EH (cell line): ENCODE measurements around the gene BACH2.
A peak's percentile ranks its signal among the peaks of the same experiment; 100 is the strongest.

Source experiments
- DNase-seq: peaks from one replicate; pipeline ENCODE4 v3.0.0-alpha.2; 2015; ENCODE audit warnings: low read depth

BACH2 gene

GRCh38 chr6:90237350-90237990 lies 59.2 kb downstream of the BACH2 start:
- DNase-seq: no peak

GRCh38 chr6:90233994-90234393 lies 62.6 kb downstream of the BACH2 start:
- no peak for DNase-seq

- DNase-seq: no peak
Measured at GRCh38 chr6:90233213-90233612, 63.4 kb downstream of the BACH2 start.

- no peak for DNase-seq
Measured at GRCh38 chr6:90231798-90232197, 64.8 kb downstream of the BACH2 start.

GRCh38 chr6:90231308-90231707 lies 65.3 kb downstream of the BACH2 start:
- no peak for DNase-seq

GRCh38 chr6:90230548-90231215 lies 66.0 kb downstream of the BACH2 start:
- DNase-seq: no peak

GRCh38 chr6:90229331-90230010 lies 67.2 kb downstream of the BACH2 start:
- DNase-seq: no peak

GRCh38 chr6:90227673-90228072 lies 69.0 kb downstream of the BACH2 start:
- DNase-seq: no peak

- no peak for DNase-seq
Measured at GRCh38 chr6:90227213-90227612, 69.4 kb downstream of the BACH2 start.

GRCh38 chr6:90226257-90226656 lies 70.4 kb downstream of the BACH2 start:
- DNase-seq: peak; percentile 13

GRCh38 chr6:90224196-90224595 lies 72.4 kb downstream of the BACH2 start:
- DNase-seq: no peak

- no peak for DNase-seq
Measured at GRCh38 chr6:90222724-90223198, 73.9 kb downstream of the BACH2 start.

- no peak for DNase-seq
Measured at GRCh38 chr6:90222008-90222407, 74.6 kb downstream of the BACH2 start.

- no peak for DNase-seq
Measured at GRCh38 chr6:90221403-90221802, 75.2 kb downstream of the BACH2 start.

- DNase-seq: no peak
Measured at GRCh38 chr6:90220273-90220672, 76.4 kb downstream of the BACH2 start.

- DNase-seq: peak; percentile 69
Measured at GRCh38 chr6:90219209-90219985, 77.2 kb downstream of the BACH2 start.

GRCh38 chr6:90218959-90219208 lies 77.8 kb downstream of the BACH2 start:
- DNase-seq: no peak

- DNase-seq: peak; percentile 39
Measured at GRCh38 chr6:90217506-90218127, 79.0 kb downstream of the BACH2 start.

- peak; percentile 48 for DNase-seq
Measured at GRCh38 chr6:90216072-90216977, 80.3 kb downstream of the BACH2 start.

GRCh38 chr6:90214966-90215365 lies 81.7 kb downstream of the BACH2 start:
- DNase-seq: no peak

- DNase-seq: no peak
Measured at GRCh38 chr6:90214461-90214860, 82.2 kb downstream of the BACH2 start.
